GM20431 (cell line): ENCODE measurements around the gene GRIK4.

Experiments
- in situ Hi-C: fragments of 300-500 bp; cut with MseI, MboI; formaldehyde crosslinking; loops from one replicate; pipeline ENCODE4 v1.15.0; 2020; ENCODE audit warnings: low sequenced_read_pairs; ENCODE audit not compliant: unreplicated experiment

Gene GRIK4

GRCh38 chr11:120594746-120595145 lies 83.2 kb downstream of the GRIK4 start:
- in situ Hi-C loops: no loop called here

DNA sequence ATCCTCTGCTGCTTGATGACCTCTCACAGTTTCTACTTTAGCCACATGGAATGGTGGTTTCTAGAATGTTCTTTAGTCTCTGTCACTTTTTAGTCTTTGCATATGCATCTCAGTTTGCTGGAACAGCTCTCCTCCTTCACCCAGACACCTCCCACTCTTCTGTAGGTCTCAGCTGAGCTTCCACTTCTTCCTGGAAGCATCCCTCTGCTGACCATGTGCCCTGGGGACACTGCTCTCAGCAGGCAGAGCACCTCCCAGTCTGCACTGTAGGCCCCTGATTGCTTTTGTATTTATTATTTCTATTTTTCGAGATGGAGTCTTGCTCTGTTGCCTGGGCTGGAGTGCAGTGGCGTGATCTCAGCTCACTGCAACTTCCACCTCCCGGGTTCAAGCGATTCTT lies 84.0 kb downstream of the GRIK4 start:
- in situ Hi-C loops: no loop called here

DNA sequence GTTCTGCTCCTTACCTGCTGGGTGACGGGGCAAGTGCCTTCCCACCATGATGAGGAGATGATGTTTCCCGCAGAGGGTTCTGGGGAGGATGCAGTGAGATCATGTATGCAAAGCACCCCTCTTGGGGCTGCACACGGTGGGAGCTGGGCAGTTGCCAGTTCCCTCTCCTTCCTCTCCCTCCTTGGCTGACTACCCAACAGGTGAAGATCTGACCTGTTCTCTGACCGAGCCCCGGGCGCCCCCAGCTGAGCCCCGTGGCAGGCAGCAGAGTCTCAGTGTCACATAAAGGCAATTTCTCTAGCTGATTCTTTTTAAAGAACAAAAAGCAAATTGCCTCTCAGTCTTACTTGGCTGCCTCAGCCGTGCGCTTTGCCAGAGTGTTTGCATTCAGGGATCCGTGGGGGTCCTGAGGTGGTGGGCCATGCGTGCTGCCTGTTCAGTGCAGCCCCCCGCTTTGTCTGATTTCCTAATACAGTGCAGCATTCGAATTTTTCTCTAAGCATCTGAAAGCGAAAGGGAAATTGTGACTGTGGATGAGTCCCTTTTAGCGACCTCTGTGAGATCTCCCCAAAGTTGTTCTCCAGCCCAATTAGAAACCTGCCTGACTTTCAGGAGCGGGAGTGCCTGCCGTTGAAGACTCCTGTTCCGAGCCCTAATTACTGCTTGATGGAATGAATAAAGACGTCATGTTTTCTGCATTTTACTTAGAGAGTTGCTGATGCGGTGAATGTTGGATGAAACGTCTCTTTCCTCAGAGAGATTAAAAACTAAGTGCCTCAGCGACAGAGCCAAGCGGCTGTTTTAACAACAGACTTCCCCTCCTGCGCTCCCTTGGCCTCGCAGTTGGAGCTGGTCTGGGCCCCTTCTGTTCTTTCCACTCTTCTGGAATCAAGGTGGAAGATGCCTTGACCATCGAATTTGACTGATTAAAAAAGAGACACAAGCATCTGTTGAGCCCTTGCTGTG lies 86.0 kb downstream of the GRIK4 start:
- in situ Hi-C loops: no loop called here

DNA sequence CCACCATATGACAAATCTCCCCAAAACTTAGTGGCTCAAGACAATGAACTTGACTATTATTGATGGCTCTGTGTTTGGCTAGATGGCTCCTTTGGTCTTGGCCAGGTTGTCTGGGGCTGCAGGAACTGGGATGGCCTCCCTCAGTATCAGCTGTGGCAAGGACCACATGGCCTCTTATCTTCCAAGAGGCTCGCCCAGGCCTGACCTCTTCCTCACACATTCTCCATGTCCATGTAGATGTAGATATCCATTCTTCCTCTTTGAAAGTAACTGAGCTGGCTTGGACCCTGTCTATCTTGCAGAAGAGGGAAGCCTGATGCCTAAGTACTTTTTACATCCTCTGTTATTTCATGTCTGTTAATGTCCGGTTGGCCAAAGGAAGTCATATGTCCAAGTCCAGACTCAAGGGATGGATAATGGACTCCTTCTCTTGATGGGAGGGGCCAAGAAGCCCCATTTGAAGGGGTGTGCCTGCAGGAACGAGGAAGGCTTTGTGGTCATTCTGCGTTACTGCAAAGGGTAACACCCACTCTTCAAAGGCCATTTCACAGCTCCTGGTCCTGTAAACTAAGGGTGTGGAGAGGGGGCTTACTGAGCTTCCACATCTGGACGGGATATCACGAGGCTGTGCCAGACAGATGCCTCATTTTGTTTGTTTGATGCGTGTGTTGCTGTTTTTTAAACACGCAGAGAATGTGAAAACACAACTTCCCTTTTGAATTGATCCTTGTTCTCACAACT lies 87.1 kb downstream of the GRIK4 start:
- in situ Hi-C loops: no loop called here

DNA sequence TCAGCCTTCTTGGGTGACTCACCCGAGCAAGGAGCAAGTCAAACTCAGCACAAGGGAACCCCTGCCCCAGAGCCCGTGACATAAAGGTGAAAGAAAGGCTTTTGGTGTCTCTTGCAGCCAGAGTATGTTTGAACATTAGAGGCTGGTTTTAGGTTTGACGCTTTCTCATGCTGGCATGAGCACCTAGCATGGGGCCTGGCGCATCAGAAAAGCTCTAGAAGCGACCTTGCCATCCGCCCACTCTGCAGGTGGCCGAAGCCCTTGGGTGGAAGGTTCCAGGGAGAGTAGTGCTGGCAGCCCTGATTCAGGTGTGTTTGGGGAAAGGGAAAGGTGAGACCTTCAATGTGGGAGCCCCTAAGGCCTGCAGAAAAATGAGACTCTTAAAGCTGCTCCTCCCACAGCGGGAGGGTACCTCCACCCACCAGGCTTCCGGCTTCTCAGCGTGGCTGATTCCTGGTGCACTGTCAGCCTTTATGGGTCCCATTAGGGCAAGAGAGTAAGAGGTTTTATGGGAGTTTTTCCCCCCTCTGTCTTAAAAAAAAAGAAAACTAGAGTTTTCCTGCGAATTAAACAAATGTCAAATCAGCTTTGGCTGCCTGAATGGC lies 88.4 kb downstream of the GRIK4 start:
- in situ Hi-C loops: no loop called here

GRCh38 chr11:120601536-120601935 lies 90.0 kb downstream of the GRIK4 start:
- in situ Hi-C loops: no loop called here

GRCh38 chr11:120603071-120603470 lies 91.5 kb downstream of the GRIK4 start:
- in situ Hi-C loops: no loop called here

- in situ Hi-C loops: no loop called here
These were observed 93.9 kb downstream of the GRIK4 start for GRCh38 chr11:120605469-120605868.

DNA sequence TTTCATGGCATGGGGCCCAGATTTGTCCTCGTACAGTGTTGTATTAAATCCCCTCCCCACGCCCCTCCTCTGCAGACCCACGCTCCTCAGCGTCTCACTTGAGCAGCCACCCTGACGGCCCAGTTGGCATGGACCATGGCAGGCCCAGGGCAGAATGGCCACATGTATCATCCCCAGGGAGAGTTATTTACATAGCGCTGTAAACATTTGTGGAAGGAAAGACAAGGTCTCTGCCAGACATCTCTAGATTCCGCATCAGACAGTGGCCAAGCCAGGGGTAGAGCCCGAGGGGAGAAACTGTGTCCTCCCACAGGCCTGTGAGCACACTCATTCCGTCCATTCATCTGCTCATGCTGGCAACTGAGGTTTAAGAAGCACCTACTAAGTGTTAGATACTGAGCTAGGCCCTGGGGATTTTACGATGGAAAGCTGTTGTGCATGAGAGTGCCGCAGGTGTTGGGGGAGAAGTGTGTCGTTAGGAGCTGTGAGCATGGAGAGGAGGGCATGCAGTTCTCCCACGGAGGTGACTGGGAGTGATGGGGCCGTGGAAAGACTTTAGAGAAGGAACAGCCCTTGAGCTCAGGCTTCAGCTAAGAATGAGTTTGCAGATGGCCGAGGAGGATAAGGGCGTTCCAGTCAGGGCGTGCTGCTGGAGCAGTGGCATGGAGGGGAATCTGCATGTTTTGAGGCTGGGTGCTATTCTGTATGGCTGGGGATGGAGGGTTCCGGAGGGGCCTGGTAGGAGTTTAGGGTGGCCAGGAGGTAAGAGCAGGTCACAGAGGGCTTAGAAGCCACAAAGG lies 94.9 kb downstream of the GRIK4 start:
- in situ Hi-C loops: no loop called here

DNA sequence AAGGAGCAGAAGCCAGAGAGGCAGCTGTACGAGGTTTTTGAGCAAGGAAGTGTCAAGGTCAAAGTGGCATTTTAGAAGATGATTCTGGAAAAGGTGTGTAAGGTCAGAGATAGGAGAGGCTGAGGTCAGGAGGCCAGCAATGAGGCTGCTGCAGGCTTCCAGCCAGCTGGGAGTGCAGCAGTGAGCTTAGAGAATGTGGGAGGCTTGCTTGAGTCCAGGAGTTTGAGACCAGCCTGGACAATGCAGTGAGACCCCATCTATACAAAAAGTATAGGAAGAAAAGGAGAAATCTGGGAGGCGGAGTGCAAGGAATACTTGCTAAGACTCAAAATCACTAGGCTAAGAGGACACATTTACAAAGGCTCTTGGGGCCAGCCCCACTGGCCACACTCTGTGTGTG lies 96.5 kb downstream of the GRIK4 start:
- in situ Hi-C loops: no loop called here

DNA sequence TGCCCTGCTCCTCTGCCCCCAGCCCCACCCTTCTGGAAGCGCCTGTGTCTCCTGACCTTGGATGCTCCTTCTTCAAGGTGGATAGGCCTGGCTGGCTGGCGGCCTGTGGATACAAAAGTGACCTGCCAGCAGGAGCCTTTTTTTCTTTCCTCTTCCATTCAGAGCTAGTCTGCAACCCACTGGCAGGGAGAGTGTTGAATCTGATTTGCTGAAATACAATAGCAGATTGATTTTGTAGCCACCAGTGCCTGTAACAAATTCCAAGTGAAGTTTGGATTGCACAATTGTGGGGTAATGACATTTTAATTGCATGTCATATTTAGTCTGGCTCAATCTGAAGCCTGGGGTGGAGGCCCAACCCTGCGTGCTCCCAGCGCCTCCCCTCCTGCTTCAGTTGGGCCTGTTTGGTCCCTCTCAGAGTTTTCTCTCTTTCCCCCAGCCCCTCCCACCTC lies 97.2 kb downstream of the GRIK4 start:
- in situ Hi-C loops: no loop called here

DNA sequence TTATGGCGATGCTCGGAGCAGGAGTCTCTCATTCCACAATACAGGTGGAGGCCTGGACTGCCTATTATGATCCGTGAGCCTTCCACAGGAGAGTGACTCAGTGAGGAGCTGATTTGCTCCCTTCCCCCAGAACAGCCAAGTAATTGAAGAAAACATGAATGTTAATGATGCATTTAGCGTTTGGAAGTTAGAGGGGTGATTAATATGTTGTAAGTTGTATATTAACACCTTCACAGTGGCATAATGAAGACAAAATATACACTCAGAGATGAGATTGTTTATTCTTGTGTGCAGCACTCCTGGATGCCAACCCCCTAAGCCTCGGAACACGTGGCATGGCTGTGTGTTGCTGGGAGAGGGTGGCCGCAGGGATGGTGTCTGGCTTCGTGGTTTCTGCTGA lies 98.6 kb downstream of the GRIK4 start:
- in situ Hi-C loops: no loop called here

GRCh38 chr11:120611581-120611980 lies 100.0 kb downstream of the GRIK4 start:
- in situ Hi-C loops: no loop called here

GRCh38 chr11:120612513-120613263 lies 101.1 kb downstream of the GRIK4 start:
- in situ Hi-C loops: no loop called here

DNA sequence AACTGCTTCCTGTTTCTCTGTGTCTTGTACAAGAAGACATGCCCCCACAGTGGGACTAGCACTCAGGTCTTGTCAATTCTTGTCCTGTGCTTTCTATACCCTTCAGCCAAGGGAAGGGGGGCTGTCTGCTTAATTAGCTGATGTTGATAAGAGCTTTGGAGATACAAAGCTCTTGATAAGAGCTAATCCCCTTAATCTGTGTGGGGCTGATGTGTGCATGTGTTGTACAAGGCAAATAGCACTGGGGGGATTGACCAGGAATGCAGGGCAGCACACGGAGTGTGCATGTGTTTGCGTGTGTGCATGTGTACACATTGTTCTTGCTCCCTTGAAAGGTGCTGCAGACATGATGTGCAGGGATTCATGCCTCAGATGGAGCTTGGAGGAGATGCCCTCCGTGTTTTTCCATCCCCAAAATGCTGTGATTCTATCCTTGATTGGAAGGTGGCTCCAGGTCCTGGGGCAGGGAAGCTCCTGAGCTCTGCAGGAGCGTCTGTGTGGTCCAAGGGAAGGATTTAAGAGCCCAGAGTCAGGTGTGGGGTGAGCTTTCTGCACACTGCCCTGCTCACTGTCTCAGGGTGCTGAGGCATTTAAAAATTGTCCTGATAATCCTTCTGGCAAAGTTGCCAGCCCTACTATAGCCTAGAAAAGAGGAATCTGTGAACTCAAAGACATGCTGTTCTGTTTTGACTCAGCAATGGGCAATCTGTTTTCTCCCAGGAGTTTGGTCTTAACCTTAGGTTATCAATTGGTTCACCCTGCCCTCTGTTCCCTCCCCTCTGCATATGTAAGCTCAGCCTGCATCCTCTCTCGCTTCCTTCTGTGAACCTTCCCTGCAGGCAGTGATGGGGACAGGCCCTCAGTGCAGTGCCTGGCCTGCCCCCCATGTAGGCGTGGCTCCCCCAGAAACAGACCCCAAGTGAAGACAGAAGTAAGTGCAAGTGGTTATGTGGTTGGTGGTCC lies 102.0 kb downstream of the GRIK4 start:
- in situ Hi-C loops: no loop called here

- in situ Hi-C loops: no loop called here
These were observed 103.8 kb downstream of the GRIK4 start for GRCh38 chr11:120615391-120615790.

DNA sequence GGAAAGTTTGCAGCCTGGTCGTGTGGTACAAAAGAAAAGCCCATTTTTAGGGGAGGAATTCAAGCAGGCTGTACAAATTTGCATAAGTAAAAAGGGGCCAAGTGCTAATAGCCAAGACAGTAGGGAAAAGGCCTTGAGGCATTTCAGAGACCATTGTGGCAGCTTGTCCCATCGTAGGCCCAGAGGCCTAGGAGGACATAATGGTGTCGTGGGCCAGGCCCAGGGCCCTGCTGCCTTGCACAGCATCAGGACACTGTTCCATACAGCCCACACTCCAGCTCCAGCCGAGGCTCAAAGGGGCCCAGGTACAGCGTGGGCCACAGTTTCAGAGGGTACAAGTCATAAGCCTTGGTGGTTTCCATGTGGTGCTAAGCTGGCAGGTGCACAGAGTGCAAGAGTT lies 106.9 kb downstream of the GRIK4 start:
- in situ Hi-C loops: no loop called here

DNA sequence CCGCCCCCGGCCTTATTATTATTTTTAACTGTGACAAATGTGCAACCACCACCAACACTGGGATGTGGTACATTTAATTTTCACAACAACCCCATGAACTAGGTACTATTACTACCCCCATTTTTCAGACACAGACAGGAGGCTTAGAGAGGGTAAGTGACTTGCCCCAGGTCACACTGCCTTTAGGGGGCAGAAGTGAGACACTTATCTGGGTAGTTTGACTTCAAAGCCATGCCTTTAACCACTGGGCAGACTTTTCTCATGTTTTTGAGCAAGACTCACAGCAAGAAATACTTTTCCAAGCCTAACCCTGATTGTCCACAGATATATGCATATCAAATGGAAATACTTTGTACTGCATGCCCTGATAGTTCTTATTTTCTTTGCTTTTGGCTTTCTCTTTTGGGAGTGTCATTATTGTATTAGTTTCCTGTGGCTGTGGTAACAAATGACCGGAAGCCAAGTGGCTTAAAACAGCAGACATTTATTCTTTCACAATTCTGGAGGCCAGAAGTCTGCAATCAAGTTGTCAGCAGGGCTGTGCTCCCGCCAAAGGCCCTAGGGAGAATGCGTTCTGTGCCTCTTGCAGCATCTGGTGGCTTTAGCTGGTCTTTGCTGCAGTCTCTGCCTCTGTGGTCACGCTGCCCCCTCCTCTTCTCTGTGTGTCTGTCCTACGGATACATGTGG lies 110.8 kb downstream of the GRIK4 start:
- in situ Hi-C loops: no loop called here
